Measurements from ENCODE around the gene LMAN1L. TPM values are rescaled to one million over a fixed set of nuclear protein-coding genes. Genes with fewer than 3 reads are reported as not detected.

Gene LMAN1L
- total and polyA plus RNA-seq, 9 donors, result not detected

DNA sequence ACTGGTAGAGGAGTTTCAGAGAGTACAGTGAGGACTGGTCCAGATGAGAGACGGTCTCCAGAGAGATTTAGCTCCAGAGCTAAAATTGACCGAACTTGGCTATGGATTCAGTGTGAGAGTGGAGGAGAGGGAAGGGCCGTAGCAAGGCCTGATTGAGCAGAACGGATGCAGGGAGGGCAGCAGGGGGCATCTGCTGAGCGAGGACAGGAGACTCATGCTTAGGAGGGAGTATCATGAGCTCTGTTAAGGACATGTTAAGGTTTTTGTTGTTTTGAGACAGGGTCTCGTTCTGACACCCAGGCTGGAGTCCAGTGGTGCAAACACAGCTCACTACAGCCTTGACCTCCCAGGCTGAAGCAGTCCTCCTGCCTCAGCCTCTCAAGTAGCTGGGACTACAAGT is 7.7 kb upstream of the LMAN1L start:
- TF ChIP-seq POLR2A (IDR thresholded peaks at IDR 0.05) (no peak), CTCF (IDR thresholded peaks at IDR 0.05) (no peak), EP300 (IDR thresholded peaks at IDR 0.05) (no peak)
- Histone ChIP-seq H3K9me3 (no peaks in the 10 kb centered on the region), H3K36me3 (no peaks in the 10 kb centered on the region), H3K4me1 (ENCODE audit: insufficient read depth) (no peaks in the 10 kb centered on the region), H3K27ac (no peak overlapping the region), H3K27me3 (no peaks in the 10 kb centered on the region), H3K4me3 (no peak overlapping the region)
- DNase-seq, result no peak
- WGBS, 3 donors, result 38 to 50% (median 45%) methylated on average over 6 of the region's 6 CpGs
- intact Hi-C loops (cut with DNase I), result no loop called here

- TF ChIP-seq POLR2A (IDR thresholded peaks at IDR 0.05), result no peak
- no peak for TF ChIP-seq CTCF (IDR thresholded peaks at IDR 0.05)
- no peak for TF ChIP-seq EP300 (IDR thresholded peaks at IDR 0.05)
- Histone ChIP-seq H3K27me3 (no peaks in the 10 kb centered on the region), H3K27ac (no peak overlapping the region), H3K36me3 (no peaks in the 10 kb centered on the region), H3K9me3 (no peaks in the 10 kb centered on the region), H3K4me1 (ENCODE audit: insufficient read depth) (no peaks in the 10 kb centered on the region), H3K4me3 (no peak overlapping the region)
- WGBS, 3 donors, result 19 to 33% (median 21%) methylated on average over 5 of the region's 5 CpGs
- intact Hi-C loops (cut with DNase I), result no loop called here
- no peak for DNase-seq
Measured at GRCh38 chr15:74807282-74807681, 5.4 kb upstream of the LMAN1L start.

GRCh38 chr15:74808078-74808839 is 4.4 kb upstream of the LMAN1L start:
- Histone ChIP-seq H3K27ac (no peak overlapping the region), H3K27me3 (no peaks in the 10 kb centered on the region), H3K4me1 (ENCODE audit: insufficient read depth) (no peaks in the 10 kb centered on the region), H3K36me3 (no peaks in the 10 kb centered on the region), H3K4me3 (no peak overlapping the region), H3K9me3 (no peaks in the 10 kb centered on the region)
- TF ChIP-seq CTCF (IDR thresholded peaks at IDR 0.05), result no peak
- TF ChIP-seq EP300 (IDR thresholded peaks at IDR 0.05), result no peak
- no peak for TF ChIP-seq POLR2A (IDR thresholded peaks at IDR 0.05)
- WGBS, 3 donors, result 69 to 77% (median 69%) methylated on average over 18 of the region's 18 CpGs
- intact Hi-C loops (cut with DNase I), result no loop called here
- DNase-seq, result no peak

DNA sequence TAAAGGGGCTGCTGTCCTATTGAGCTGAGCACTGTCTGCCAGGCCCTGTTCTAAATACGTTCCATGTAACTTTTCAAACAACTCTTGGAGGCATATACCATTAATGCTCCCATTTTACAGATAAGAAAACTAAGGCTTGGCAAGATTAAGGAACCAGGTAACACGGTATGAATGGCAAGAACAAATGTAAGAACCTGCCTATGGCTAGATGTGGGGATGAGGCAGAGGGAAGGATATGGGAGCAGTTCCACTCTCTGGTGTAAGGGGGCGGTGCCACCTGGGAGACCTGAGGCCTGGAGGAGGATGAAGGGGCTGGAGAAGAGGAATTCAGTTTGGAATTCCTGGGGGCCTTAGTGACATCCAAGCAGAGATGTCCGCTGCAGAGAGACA is 3.8 kb upstream of the LMAN1L start:
- Histone ChIP-seq H3K4me1 (ENCODE audit: insufficient read depth) (no peaks in the 10 kb centered on the region), H3K9me3 (no peaks in the 10 kb centered on the region), H3K27me3 (no peaks in the 10 kb centered on the region), H3K4me3 (no peak overlapping the region), H3K36me3 (no peaks in the 10 kb centered on the region), H3K27ac (no peak overlapping the region)
- WGBS, 3 donors, result 49 to 57% (median 51%) methylated on average over 4 of the region's 4 CpGs
- DNase-seq, result no peak
- no peak for TF ChIP-seq CTCF (IDR thresholded peaks at IDR 0.05)
- no peak for TF ChIP-seq EP300 (IDR thresholded peaks at IDR 0.05)
- TF ChIP-seq POLR2A (IDR thresholded peaks at IDR 0.05), result no peak
- intact Hi-C loops (cut with DNase I), result no loop called here

All from ovary (tissue), 9 donors.